K562 (cell line): ENCODE measurements around the gene COQ3.

Experiments
- BRCA1 ChIP-seq, 2 experiments: fragments of 450-650 bp in 1 of 2; sonication (generic) in 1 of 2; formaldehyde crosslinking in 1 of 2; IDR thresholded peaks; 2 replicates each; pipeline versions ENCODE4 v1.5.0 to v1.6.1; 2017 to 2020; ENCODE audit warnings: mild to moderate bottlenecking in 1 of 2, missing genetic modification reagents in 1 of 2
- CTCF ChIP-seq, 3 experiments: IDR thresholded peaks in 2 of 3; conservative IDR thresholded peaks in 1 of 3; 2 replicates each; pipeline ENCODE4 v1.5.1; 2011 to 2012; ENCODE audit warnings: low read length in 3 of 3, mild to moderate bottlenecking in 3 of 3, control low read depth in 2 of 3, improper control_type of control experiment in 1 of 3, inconsistent platforms in 1 of 3, low read depth in 1 of 3, mixed read lengths in 1 of 3, moderate library complexity in 1 of 3; ENCODE audit not compliant: insufficient read depth in 2 of 3
- KLF10 ChIP-seq: fragments of 250-450 bp; sonication (Bioruptor Pico); IDR thresholded peaks from 2 replicates; pipeline ENCODE4 v1.6.1; 2021; ENCODE audit warnings: matching md5 sums
- MTA3 ChIP-seq: fragments of 450-650 bp; formaldehyde crosslinking; IDR thresholded peaks from 2 replicates; pipeline ENCODE4 v1.6.1; 2017; ENCODE audit warnings: mild to moderate bottlenecking, borderline replicate concordance
- SRF ChIP-seq, 2 experiments: fragments of 250-450, 450-650 bp in 1 of 2; sonication (Bioruptor Pico) in 1 of 2; sonication (generic) in 1 of 2; formaldehyde crosslinking; IDR thresholded peaks; 2 replicates each; pipeline versions ENCODE4 v1.5.0 to v1.5.1; 2020 to 2022; ENCODE audit warnings: mild to moderate bottlenecking in 1 of 2, missing genetic modification reagents in 1 of 2
- ZBTB34 ChIP-seq: fragments of 250-450 bp; sonication (Bioruptor Pico); IDR thresholded peaks from 2 replicates; pipeline ENCODE4 v1.8.0; 2021; ENCODE audit warnings: mild to moderate bottlenecking, moderate library complexity
- ZFP1 ChIP-seq: fragments of 450-650 bp; formaldehyde crosslinking; IDR thresholded peaks from 2 replicates; pipeline ENCODE4 v1.4.0; 2020; ENCODE audit warnings: mild to moderate bottlenecking, mixed read lengths
- TF ChIP-seq, protein P1 (sequence below): sonication (generic); formaldehyde crosslinking; IDR thresholded peaks from 2 replicates; pipeline ENCODE4 v1.9.0; 2022; ENCODE audit warnings: mild to moderate bottlenecking, missing genetic modification reagents

- TF ChIP-seq MTA3: no peak
- TF ChIP-seq SRF (CRISPR knock-in tag; IDR thresholded peaks at IDR 0.05): no peak
- no peak for TF ChIP-seq ZBTB34
- no peak for TF ChIP-seq CTCF (IDR thresholded peaks at IDR 0.05 in 2 of 3, conservative IDR thresholded peaks at IDR 0.05 in 1 of 3; ENCODE audit: insufficient read depth in 2 of 3, low read depth in 1 of 3, low read length in 3 of 3)
- TF ChIP-seq BRCA1 (IDR thresholded peaks at IDR 0.05): no peak
- TF ChIP-seq BRCA1 (CRISPR knock-in tag; IDR thresholded peaks at IDR 0.05): no peak
- TF ChIP-seq ZFP1 (CRISPR knock-in tag): no peak
- no peak for TF ChIP-seq KLF10 (CRISPR knock-in tag)
- TF ChIP-seq, protein P1, sequence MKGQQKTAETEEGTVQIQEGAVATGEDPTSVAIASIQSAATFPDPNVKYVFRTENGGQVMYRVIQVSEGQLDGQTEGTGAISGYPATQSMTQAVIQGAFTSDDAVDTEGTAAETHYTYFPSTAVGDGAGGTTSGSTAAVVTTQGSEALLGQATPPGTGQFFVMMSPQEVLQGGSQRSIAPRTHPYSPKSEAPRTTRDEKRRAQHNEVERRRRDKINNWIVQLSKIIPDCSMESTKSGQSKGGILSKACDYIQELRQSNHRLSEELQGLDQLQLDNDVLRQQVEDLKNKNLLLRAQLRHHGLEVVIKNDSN (CRISPR knock-in tag): no peak
These were observed 8.5 kb upstream of the COQ3 start for GRCh38 chr6:99402448-99402847.
